ENCODE results near the gene ASTN1.

Gene ASTN1

DNA sequence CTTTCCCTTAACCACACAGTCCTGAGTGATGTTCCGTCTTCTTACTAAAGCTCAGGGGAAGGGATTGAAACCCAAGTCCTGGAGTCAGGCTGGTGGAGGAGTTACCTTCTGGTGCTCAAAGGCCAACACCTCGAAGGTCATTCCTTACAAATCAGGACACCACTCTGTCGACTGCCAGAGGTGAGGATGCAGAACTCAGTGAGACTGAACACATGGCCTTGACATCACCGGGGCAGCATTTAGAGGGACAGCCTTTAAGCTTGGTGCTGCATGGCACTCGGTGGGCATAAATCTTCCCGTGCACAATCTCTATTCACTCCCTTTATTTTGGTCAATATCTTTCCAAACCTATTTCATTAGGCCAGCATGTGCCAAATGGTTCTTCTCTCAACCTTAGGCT, 130.9 kb downstream of the ASTN1 start:
- no peak for DNase-seq (ENCODE audit: low spot score)

DNA sequence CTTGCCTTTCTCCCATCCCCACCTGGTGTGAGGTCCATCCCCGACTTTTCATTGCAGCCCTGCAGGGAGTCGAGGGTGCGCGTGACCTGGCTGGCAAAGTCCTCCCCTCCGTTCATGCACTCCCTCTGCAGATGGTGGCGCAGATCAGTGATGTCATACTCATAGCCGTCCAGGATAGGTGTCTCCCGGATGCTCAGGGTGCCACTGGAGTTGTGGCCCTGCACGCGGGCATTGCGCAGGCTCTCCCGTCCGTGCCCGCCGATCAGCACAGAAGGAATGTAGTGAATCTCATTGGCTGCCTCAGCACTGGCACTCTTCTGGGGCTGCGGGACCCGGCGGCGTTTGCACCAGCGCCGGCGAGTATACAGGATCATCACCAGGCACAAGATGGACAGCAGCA, 132.1 kb downstream of the ASTN1 start:
- no peak for DNase-seq (ENCODE audit: low spot score)

DNA sequence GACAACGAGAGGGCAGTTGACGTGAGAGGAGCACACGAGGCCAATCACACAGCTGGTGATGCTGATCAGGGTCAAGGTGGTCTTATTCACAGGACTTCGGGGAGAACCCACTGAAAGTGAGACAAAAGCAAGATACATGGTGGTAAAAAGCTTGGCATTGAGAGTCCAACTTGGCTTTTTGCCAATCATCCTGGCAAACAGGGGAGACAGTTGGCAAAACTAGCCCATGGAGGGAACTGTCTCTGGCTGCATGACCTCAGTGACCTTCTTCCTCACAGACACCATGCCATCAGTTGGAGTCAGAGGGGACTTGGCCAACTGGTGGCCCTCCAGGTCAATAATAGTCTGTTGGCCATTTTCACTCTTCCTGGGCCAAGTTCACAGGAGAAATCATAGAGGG, 139.9 kb downstream of the ASTN1 start:
- DNase-seq (ENCODE audit: low spot score), result no peak

- DNase-seq (ENCODE audit: low spot score), result no peak
These were observed 140.8 kb downstream of the ASTN1 start for GRCh38 chr1:177023726-177024125.

- DNase-seq (ENCODE audit: low spot score), result no peak
These were observed 141.3 kb downstream of the ASTN1 start for GRCh38 chr1:177023249-177023648.

- no peak for DNase-seq (ENCODE audit: low spot score)
These were observed 142.8 kb downstream of the ASTN1 start for GRCh38 chr1:177021687-177022086.

GRCh38 chr1:177020851-177021589, 143.5 kb downstream of the ASTN1 start:
- DNase-seq (ENCODE audit: low spot score), result no peak

GRCh38 chr1:177017287-177017852, 147.1 kb downstream of the ASTN1 start:
- DNase-seq (ENCODE audit: low spot score), result no peak

DNA sequence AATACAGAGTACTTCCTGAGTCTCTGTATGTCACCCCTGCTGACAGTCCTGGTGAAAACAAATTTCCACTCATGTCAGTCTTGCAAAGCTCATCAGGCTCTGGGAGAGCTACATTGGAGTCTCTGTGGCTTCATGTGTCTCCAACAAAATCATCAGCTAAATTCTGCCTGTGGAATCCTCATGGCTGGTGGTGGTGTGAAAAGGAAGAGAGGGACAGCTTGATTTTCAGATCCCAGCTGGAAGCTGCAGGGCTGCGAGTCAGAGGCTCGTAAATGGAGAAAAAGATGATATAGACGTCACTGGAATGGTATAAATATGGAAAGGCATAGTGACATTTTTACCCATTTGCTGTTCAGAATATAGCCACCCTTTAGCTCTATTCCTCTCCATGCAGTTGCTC, 150.2 kb downstream of the ASTN1 start:
- no peak for DNase-seq (ENCODE audit: low spot score)

DNA sequence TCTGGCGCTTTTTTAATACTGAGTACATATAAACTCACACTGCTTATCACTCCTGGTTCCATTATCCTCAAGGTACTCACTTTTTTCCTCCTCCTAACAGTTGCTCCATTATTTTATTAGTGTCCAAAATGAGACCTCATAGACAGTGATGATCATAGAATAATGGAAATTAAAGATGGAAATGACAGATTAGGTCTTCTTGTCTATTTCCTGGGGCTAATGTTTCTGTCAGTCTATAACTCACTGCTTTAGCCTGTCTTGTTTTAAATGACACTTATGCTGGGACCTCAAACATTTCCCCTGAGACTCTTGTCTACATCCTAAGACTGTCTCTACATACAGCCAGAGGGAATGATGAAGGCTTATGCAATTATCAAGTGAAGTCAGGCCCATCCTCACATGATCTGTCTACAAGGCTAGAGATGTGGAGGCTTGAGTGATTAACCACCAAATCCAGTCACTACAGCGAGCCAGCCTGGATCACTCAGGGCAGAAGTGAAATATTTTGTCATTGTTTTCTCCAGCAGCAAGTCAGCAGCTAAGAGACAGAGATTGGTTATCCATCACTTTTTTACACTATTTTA, 152.1 kb downstream of the ASTN1 start:
- no peak for DNase-seq (ENCODE audit: low spot score)

GRCh38 chr1:177011508-177011907, 153.0 kb downstream of the ASTN1 start:
- DNase-seq (ENCODE audit: low spot score), result no peak

- DNase-seq (ENCODE audit: low spot score), result no peak
These were observed 154.2 kb downstream of the ASTN1 start for GRCh38 chr1:177010211-177010825.

GRCh38 chr1:177008653-177009052, 155.9 kb downstream of the ASTN1 start:
- no peak for DNase-seq (ENCODE audit: low spot score)

GRCh38 chr1:177007437-177008161, 156.9 kb downstream of the ASTN1 start:
- no peak for DNase-seq (ENCODE audit: low spot score)

GRCh38 chr1:177002891-177003290, 161.6 kb downstream of the ASTN1 start:
- DNase-seq (ENCODE audit: low spot score), result no peak

DNA sequence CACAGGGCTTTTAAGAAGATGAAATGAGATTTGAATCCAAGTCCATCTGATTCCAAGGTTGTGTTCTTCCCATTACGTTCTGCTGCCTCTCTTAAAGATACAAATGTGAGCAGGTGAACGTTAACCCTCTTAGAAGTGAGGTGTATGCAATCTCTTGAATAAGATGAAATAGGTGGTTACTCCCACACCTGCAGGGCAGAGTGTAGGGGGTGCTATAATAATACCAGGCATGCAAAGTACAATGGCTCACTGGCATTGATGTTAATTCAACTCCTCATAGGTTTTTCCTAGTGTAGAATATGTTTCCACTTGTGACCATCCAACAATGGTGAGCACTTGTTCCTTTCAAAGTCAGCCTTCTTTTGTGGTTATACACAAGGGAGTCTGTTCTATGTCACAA, 163.0 kb downstream of the ASTN1 start:
- no peak for DNase-seq (ENCODE audit: low spot score)

DNA sequence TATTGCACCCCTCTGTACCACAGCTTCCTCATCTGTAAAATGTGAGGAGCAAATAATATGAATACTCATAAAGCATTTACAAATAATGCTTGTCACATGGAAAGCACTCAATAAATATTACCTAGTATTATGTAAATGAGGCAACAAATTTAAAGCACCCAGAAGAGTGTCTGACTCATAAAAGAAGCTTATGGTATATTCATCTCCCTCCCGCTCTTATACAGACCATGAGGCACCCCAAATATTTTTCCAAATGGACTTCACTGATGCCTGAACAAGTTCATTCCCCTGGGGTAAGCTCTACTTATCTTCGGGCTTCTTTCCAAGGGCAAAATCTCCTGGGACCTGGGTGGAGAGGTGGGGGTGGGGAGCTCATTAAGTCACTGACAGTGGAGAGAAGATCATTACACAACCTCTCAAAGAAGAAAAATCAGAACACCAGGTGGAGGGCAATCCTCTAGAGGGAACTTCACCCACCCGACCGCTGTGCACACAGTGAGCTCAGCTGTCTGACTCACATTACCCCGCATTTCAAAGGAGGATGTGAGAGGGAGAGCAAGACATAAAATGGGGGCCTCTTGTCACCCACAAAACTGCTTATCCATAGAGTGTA, 166.2 kb downstream of the ASTN1 start:
- DNase-seq (ENCODE audit: low spot score), result no peak

GRCh38 chr1:176996456-176997090, 167.9 kb downstream of the ASTN1 start:
- DNase-seq (ENCODE audit: low spot score), result no peak

DNA sequence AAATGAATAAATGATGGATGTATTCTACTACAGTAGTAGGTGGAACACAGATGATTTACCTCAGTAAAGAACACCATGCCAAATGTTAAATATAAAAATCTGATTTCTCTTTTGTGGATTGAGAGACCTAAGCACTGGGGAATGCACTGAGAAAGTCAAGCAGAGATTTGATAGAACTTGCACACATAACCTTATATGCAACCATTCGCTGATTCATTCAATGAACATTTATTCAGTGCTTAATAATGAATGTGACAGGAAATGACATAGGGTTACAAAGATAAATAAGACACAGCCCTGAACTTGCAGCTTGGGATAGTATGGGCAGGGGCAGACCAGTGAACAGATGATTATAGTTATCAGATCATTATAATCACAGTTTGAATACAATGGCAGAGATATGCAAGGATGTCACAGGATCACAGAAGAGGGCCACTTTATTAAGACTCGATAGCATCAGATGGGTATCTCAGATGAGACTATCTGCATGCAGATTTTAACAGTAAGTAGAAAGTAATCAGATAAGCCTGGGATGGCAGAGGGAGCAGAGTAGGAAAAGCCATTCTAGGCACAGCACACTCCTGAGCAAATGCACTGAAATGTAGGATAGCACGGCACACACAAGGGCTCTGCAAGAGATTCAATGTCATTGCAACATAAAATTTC, 169.4 kb downstream of the ASTN1 start:
- no peak for DNase-seq (ENCODE audit: low spot score)

GRCh38 chr1:176993587-176993986, 170.9 kb downstream of the ASTN1 start:
- DNase-seq (ENCODE audit: low spot score), result no peak

DNA sequence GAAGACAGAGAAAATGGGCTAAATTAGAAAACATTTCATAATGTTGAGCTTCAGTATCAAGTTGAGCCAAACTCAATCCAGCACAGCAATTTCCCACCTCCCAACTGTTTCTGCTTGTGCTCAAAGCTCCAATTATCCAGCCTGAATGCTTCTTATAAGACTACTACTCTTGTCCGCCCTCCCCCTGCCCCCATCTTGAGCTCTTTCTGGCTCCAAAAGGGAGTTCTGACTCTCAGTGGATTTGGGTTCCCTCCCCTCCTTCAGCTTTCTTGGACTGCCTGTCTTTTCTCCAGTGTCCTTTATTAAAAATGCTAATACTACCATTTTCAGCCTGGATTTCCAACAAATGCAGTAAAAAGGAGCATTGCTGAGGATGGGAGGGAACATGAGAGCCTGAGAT, 174.8 kb downstream of the ASTN1 start:
- no peak for DNase-seq (ENCODE audit: low spot score)

Data from NAMALWA (cell line).